OCI-LY1 (cell line): Measurements from ENCODE around the gene SLC2A9.

ENCODE experiments used
- CTCF ChIP-seq: fragments of 200-600 bp; sonication (generic), shearing (Covaris generic); IDR thresholded peaks from 2 replicates; pipeline ENCODE4 v1.5.1; 2017; ENCODE audit warnings: mild to moderate bottlenecking, antibody characterized with exemption, low read length, moderate library complexity, mixed read lengths
- EZH2 ChIP-seq: fragments of 200-600 bp; sonication (generic), shearing (Covaris generic); IDR thresholded peaks from 2 replicates; pipeline ENCODE4 v1.8.0; 2017; ENCODE audit warnings: borderline replicate concordance, mixed run types, mild to moderate bottlenecking, antibody characterized with exemption, low read length, moderate library complexity, mixed read lengths

GRCh38 chr4:9870165-9870790, 151.0 kb downstream of the SLC2A9 start:
- TF ChIP-seq EZH2 (no peak), CTCF (no peak)
